8988T (cell line): Measurements from ENCODE around the gene SYS1.

Experiments used
- DNase-seq: peaks from one replicate; pipeline ENCODE4 v3.0.0; 2011

Gene SYS1

DNA sequence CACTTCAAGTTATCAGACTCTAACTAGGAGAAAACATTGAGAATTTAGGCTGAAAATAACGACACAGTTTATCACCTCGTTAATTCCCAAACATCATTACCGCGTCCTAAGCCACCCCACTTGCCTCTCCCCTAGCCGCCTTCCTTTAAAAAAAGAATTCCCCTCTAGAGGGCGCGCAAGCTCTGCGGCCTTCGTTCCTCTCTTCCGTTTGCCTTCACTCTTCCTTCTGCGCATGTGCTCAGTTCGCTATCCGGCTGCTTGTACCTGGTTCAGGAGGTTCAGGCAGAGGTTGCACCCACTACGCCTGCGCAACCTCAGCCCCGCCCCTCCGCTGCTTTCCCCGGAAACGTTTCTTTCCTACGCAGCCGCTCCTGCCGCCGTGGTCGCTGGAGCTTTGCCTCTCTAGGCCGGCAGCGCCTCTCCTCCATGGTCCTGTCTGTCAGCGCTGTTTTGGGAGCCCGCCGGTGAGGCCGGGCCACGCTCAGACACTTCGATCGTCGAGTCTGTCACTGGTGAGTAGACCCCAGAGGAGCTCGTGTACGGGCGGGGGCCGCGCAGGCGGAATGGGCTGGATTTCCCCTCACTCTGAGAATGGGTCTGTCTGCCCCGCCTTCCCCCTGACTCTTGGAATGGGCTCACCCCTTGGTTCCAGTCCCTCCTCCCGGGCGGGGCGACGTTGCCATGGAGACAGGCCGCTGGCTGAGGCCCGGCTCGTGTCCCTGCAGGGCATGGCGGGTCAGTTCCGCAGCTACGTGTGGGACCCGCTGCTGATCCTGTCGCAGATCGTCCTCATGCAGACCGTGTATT is at the start of gene SYS1:
Gene SYS1, plus strand, starts transcription at position 353 of the 807 bp plus-strand sequence. Its CDS starts 376 bp downstream, at position 729.
- DNase-seq: peak; percentile 84

GRCh38 chr20:45313943-45314342 is 49.0 kb upstream of the SYS1 start:
- DNase-seq: no peak

DNA sequence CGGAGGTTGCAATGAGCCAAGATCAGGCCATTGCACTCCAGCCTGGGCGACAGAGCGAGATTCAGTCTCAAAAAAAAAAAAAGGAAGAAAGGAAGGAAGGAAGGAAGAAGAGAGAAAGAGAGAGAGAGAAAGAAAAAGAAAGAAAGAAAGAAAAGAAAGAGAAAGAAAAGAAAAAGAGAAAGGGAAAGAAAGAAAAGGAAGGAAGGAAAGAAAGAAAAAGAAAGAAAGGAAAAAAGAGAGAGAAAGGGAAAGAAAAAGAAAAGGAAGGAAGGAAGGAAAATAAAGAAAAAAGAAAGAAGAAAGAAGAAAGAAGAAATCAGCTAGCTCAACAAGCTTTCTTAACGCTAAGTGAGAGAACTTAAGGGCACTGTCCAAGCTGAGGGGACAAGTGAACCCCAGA is 47.3 kb upstream of the SYS1 start:
- no peak for DNase-seq

- DNase-seq: no peak
Observed at GRCh38 chr20:45316150-45317080, 46.5 kb upstream of the SYS1 start.

GRCh38 chr20:45317826-45318225 is 45.1 kb upstream of the SYS1 start:
- DNase-seq: no peak

GRCh38 chr20:45318386-45318939 is 44.5 kb upstream of the SYS1 start:
- no peak for DNase-seq

GRCh38 chr20:45318948-45319347 is 44.0 kb upstream of the SYS1 start:
- DNase-seq: no peak

- no peak for DNase-seq
Observed at GRCh38 chr20:45320948-45321595, 41.9 kb upstream of the SYS1 start.

DNA sequence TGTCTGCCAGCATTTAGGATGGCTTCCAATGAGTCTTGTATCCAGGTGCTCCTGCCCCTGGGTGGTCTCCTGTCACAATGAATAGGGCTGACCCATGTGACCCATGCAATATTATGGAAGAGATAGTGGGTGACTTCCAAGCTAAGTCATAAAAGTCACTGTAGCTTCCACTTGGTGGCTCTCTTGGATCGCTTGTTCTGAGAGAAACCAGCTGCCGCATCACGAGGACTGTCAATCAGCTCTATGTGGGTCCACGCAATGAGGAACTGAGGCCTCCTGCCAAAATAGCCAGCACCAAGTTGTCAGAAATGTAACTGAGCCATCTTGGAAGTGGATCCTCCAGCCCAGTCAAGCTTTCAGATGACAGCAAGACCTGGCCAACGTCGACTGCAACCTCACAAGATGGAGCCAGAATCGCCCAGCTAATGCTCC is 40.0 kb upstream of the SYS1 start:
- peak; percentile 77 for DNase-seq

- no peak for DNase-seq
Observed at GRCh38 chr20:45323731-45324130, 39.2 kb upstream of the SYS1 start.

DNA sequence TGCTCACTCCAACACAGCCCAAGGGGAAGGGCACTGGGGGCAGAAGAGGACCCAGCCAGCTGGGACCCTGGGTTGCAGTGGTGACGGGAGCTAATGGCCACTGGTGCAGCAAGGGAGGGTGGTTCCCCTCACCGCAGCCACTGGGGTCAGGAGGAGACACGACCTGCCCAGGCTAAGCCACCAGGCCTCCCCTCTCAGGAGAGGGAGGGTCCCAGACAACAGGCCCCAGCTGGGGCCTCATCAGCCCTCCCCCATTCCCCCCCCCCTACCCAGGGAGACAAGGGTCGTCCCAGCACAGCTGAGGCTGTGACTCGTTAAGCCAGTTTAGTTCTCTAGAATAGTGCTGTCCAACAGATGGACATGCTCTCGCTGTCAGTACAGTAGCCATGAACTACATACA is 37.6 kb upstream of the SYS1 start:
- DNase-seq: no peak

GRCh38 chr20:45328451-45328850 is 34.5 kb upstream of the SYS1 start:
- no peak for DNase-seq

DNA sequence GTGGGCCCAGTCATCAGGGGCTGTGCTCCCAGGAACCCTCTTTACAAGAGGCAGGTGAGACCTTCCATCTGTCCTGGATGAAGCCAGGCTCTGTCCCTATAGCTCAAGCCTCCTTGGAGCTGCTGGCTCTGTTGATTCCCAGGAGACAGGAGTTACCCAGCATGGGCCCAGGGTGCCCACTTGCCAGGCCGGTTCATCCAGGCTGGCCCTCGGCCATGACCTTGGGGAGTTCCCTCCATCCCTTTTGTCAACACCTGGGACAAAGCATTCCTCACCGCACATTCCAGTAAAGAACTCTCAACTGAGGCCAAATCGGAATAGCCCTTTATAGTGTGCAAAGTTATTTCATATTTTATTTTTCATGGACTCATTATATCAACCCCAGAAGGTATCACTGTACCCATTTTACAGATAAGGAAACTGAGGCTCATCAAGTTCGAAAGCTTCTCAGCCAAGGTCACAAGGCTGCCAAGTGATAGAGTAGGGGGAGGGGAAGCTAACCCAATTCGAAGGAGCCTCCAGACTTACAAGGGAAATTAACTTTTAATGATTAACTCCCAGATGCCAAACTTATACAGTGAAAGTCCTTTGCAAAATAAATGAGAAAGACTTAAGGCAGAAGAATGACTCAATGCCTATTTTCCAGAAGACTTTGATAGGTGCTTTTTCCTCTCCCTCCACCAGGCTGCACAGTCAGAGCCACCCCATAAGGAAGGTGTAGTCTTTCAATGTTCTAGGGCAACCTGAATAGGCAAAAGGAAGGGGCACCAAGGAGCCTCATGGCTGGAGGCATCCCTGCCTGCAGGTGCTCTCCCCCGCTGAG is 33.2 kb upstream of the SYS1 start:
- DNase-seq: no peak

GRCh38 chr20:45330476-45330875 is 32.5 kb upstream of the SYS1 start:
- DNase-seq: no peak

GRCh38 chr20:45336530-45337366 is 26.2 kb upstream of the SYS1 start:
- DNase-seq: no peak

- no peak for DNase-seq
Observed at GRCh38 chr20:45337367-45338120, 25.4 kb upstream of the SYS1 start.

DNA sequence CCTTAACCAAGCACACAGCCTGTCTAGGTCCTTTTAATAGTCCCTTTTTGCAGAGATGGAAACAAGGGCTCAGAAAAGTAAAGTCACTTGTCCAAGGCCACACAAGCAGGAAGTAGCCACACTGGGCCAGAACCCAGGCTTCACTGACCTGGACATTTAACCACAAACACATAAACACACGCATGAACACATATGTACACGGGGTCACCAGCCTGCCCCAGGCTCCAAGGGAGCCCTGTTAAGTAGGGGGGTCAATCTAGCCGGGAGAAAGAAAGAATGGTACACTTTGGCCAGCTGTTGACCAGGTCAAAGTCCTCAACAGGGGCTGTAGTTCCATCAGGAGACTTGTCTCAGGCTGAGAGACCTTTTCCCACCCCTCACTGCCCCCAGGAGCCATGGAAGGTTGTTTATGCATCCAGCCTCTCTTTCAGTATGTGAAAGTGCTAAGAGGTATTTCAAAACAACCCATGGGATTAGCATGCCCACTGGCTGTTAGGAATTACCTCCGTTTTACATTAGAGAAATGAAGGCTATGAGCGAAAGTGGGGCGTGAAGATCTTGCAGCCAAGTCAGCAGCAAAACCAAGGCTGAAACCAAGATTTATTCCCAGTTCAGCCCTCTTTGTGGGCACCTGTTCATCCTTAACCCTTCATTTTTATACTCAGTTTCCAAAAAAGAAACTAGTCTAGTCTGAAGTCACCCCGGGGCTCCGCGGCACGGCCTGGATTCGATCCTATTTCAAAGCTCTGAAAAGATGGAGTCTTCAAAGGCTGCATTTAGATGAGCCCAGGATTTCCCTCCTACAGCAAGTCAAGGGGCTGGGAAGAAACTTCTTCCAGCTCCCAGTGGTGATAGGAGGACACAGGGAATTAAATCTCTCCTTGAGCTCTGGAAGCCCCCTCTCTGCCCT is 24.6 kb upstream of the SYS1 start:
- no peak for DNase-seq

GRCh38 chr20:45339084-45339483 is 23.9 kb upstream of the SYS1 start:
- no peak for DNase-seq

DNA sequence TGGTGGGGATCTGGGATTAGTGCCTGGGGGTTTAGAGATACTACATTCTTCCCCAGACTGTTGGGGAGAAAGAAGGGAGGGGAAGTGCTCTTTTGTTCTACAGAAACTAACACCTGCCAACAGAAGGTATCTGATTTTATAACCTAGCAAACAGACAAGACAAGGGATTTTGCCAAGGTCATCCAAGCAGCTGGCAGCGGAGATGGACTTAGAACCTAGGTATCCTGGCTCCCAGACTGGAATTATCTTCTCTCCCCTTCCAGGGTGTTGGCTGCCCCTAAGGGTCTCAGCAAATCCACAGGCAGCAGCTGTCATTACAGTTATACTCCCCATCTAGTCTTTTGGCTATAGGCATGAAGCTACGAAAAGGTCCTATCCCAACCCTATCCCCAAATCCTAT is 23.2 kb upstream of the SYS1 start:
- no peak for DNase-seq
